Activated CD4-positive, alpha-beta T cell treated with anti-CD3 and anti-CD28 coated beads, Interleukin-2, amount 50 U/mL, for 4 hours (primary cell): Measurements from ENCODE around the gene TPH1.

Experiments used
- DNase-seq, 2 experiments: peaks; one replicate each; pipeline ENCODE4 v3.0.0-alpha.2; 2020

Gene TPH1

GRCh38 chr11:18046116-18046777 is at the start of gene TPH1:
TPH1 (minus strand) TSS chr11:18046269; CDS start chr11:18040762, 5,507 bp downstream.
- no peak for DNase-seq

DNA sequence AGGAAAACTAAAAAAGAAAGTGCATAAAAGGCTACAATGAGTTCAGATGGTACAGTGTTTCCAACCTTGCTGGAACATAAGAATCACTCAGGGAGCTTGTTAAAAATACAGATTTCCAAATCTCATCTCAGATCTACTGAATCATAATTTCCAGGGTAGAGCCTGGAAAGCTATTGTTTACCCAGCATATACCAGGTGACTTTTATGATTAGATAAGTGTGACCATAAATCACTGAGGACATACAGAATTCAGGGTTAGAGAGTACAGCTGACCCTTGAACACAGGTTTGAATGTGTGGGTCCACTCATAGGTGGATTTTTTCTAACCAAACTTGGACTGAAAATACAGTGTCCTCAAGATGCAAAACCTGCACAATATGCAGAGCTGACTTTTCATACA is 47.9 kb upstream of the TPH1 start:
- DNase-seq, result no peak

DNA sequence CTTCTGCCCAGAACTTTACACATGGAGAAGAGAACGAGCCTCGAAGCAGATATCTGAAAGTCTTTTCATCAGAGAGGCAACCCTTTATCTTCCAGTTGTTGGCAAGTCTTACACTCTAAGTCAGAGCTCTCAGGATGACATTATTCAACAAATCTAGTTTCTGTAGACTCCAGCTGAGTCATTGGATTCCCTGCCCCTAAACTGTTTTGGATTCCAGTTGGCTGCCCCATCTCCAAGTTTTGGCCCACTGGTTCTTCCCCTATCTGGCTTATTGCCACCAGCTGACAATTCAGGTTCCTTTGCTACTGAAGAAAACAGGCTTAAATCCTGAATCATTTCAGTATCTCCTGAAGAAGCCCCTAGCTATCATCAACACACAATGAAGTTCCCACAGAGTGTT is 45.7 kb upstream of the TPH1 start:
- no peak for DNase-seq

DNA sequence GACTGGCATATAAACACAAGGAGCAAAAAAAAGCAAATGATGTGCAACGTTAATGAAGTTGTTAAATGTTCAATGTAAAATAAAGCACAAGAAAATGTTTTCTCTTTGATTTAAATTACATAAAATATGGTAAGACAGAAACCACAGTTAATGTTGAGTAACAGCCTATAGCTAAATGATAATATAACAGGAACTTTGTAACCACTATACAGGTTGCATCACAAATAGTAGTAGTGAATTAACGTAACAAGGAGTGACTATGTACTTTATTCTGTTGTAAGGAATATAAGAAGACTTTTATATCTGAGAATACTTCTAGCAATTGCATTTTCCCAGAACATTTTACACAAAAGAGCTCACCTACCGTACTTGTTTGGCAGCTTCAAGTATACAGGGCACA is 42.9 kb upstream of the TPH1 start:
- DNase-seq, result no peak

DNA sequence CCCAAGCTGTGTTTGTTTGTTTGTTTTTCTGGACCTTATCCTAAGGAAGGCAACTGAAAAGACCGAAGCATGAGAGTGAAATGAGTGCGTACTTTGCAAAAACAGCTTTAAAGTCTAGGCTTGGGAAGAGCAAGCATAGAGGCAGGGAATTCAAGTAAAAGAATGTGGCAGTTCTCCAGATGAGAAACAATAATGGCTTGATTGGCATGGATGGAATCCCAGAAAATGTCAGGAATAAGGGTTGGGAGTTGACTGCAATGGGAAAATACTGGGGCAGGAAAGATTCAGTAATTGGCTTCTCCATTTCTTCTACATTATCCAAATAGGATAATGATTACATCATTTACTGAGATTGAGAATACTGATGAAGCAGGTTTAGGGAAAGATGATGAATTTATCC is 42.3 kb upstream of the TPH1 start:
- DNase-seq, result no peak

DNA sequence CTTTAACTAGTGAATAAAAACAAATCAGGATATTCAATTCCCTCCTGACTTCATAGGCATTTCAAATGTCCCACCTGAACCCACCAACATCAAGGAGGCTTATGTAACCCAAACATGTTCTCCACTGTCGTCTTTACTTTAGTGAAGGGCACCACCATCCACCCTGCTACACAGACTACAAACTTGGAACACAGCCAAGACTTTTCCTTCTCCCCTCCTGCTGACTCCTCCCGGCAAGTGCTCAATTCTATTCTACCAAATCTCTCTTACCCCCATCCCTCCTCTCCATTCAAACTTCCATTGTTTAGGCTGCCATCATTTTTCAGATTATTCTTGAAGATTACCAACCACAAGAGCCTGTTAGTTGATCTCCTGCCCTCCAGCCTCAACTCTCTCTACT is 35.5 kb upstream of the TPH1 start:
- no peak for DNase-seq

DNA sequence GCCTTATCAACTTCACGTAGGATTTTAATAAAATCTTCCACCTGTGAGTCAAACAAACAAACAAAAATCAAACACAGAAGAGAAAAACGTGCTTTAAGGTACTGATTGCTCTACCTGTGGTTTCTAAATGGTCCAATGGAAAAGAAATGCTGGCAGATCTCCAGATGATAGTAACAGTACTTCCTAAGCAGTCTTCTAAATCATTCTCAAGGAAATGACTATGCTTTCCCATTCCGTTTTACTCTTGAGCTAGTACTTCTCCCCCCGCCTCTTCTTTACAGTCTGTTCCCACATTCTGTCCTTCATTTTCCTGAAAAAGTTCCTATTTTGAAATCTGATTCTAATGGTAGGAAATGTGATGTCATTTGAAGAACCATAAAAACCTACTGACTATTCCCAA is 34.4 kb upstream of the TPH1 start:
- DNase-seq, result no peak

GRCh38 chr11:18078909-18079308 is 32.8 kb upstream of the TPH1 start:
- DNase-seq, result no peak

DNA sequence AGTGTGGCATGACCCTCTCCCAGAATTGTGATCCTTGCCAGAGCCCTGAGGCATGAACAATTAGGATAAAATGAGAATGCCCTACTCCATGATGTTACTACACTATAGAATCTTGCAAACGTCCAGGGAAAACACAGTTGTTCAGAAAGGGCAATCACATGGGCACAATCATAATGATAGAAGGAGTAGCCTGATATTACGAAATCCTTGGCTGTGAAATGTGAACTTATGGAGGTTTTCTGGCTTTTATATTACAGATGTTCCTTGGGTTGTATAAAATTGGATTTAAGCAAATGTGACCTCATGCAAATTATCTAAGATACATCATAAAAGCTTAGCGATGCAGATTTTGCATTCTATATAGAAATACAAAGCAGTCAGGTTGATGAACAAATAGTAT is 29.4 kb upstream of the TPH1 start:
- no peak for DNase-seq

GRCh38 chr11:18071098-18071705 is 25.1 kb upstream of the TPH1 start:
- DNase-seq, result no peak

DNA sequence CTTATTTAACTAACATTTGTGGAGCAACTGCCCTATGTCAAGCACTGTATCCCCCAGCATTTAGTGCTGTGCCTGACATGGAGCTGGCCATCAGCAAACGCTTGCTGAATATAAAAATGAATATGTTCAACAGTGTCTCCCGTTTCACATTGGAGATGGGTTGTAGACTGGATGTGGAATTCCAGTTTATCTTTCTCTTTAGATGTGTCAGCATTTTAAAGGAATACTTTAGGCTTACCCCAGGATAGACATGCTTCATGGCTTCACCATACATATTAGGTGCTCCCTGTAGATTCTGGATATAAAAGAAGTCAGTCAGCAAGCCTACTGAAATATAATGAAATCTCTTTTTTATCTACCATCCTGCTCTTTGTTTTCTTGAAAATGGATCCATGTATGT is 21.3 kb upstream of the TPH1 start:
- DNase-seq, result no peak

DNA sequence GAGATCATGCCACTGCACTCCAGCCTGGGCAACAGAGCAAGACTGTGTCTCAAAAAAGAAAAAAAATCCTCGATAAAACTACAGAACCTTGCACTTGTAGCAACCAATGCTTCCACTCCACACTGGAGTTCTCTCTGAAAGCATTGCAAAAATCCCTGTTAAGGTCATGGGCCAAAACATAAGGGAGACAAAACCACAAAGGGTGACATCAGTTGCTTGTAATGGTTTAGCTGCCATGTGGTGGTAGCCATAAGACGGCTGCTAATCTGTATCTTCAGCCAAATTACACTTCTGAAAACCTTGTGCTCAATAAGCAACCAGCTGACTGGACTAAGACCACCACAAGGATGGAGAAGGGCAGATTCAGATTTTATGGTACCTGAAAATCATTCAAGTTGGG is 20.6 kb upstream of the TPH1 start:
- no peak for DNase-seq

GRCh38 chr11:18065572-18065971 is 19.5 kb upstream of the TPH1 start:
- no peak for DNase-seq

GRCh38 chr11:18064450-18065054 is 18.5 kb upstream of the TPH1 start:
- DNase-seq, result no peak

DNA sequence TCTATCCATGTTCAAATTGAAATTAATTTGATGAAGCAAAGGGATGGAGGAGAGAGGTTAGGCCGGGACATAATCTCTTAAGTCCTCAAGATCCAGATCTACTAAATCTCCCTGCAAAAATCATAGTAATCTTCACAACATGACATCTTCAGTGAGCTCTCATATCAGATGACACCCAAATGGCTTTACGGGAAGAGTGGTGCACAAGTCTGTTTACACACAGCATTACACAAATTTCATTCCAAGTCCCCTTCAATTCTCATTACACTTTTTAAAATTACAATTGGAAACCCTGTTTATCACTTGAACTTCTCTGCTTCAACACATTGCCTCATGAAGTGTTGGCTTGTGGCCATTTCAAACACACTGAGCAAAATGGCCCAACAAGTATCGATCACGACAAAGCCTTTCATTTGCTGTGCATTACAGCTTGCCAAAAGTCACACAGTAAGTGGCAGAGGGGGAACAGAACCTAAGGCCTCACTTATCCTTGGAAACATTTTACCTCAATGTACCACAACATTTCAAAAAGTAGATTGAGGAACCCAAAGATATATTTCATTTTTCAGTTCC is 17.9 kb upstream of the TPH1 start:
- DNase-seq, result no peak

DNA sequence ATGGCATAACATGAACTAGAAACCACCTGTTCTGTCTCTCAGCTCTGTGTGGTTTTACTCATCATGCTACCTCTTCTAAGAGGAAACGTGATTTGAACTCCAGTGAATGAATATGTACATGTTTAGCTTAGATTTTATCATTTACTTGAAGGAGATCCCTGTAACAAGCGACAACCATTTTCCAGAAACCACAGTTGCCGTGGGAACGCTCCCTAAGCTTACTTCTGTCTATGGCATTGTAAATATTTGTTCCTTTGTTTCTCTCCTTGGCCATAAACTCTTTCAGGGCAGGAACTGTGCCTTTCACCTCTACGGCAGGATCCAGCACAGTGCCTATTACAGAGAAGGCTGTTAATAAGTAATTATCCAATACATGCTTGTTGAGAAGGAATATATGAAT is 17.1 kb upstream of the TPH1 start:
- no peak for DNase-seq

DNA sequence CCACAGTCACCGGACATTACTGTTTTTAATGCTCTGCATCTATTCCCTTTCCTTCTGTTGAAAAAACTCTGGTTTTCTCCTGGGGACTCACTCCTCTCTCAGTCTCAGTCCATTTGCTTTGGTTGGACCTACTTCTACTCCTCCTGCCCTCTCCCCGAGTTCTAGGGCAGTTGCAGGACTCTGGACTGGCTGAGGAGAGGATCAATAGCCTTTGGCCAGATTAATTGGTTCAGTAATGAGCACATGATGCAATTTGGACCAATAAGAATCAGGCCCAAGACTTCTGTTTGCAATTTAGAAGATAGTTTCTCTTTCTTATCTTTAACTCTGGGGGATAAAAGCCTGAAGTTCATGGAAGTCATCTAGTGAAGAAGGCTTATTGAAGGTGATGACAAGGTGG is 15.3 kb upstream of the TPH1 start:
- no peak for DNase-seq

- no peak for DNase-seq
Measured at GRCh38 chr11:18056561-18057181, 10.6 kb upstream of the TPH1 start.

DNA sequence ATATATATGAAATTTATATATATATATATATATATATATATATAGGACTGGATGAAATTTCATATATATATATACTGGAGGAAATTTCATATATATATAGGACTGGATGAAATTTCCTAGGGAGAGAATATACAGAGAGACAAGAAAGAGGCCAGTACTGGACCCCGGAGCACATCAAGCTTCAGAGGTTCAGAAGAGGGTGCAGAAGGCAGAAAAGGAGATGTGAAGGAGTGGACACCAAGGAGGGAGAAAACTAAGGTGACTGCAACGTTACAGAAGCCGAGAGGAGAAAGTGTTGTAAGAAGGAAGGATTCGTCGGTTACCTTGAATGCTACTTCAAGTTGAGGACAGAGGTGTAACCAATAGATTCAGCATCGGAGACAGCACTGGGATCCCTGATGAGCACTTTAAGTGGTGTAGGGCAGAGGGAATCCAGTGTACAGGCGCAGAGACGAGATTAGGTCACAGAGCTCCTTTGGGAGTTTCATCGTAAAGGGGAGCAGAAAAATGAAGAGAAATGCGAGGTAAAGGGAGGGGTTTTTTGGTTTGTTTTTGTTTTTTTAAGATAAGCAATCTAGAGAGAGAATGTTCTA is 8.5 kb upstream of the TPH1 start:
- DNase-seq, result no peak

GRCh38 chr11:18050848-18051247 is 4.8 kb upstream of the TPH1 start:
- DNase-seq, result no peak

- DNase-seq, result no peak
Measured at GRCh38 chr11:18036456-18036855, 9.6 kb downstream of the TPH1 start.

- DNase-seq, result no peak
Measured at GRCh38 chr11:18027475-18027874, 18.6 kb downstream of the TPH1 start.

DNA sequence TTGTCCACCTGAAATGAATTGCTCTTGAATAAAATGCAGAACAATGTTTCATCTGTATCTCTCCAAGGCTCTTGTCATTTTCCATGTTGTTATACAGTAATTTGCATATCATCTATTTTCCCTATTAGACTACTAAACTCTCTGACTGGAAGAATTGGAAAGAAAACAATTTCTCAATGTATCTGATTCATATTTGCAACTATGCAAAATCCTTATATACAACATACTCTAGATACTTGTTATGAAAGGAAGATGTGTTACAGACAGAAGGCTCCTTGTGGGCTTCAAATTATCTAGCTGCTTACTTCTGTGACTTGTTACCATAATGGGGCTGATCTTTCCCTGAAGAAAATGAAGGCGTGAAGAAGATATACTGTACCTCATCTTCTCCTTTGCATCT is 23.6 kb downstream of the TPH1 start:
- DNase-seq, result no peak

DNA sequence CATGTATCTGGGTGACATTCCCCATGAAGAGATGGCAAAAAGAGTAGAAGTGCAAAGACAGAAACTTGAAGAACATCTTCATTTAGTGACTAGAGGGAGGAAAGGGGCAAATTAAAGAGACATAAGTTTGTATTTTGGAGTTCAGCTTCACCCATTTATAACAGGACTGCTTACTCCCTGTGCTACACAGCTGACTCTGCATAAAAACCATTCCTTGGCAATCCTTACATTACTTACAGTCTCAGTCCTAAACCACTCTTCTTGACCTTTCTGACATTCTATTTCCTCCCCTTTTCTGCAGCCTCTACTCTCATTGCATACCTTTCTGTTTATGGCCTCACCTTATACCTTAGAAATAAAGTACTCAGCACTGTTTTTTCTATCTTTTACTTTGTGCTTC is 26.4 kb downstream of the TPH1 start:
- DNase-seq, result no peak
